HG03342 (cell line): ENCODE results near the gene LHX3.
"Not testable (repeated sequence)": the region's sequence is repeated elsewhere in the genome, so short reads cannot be mapped to it uniquely, and the experiment has no call there.

Experiments used
- ATAC-seq: cut with Tn5 transposase; IDR thresholded peaks from one replicate; pipeline ENCODE4 v1.9.1; 2021; ENCODE audit warnings: mild to moderate bottlenecking, moderate library complexity; ENCODE audit not compliant: unreplicated experiment

LHX3 gene

GRCh38 chr9:136157477-136158265, 47.3 kb downstream of the LHX3 start:
- ATAC-seq = no peak

GRCh38 chr9:136156209-136157120, 48.5 kb downstream of the LHX3 start:
- ATAC-seq = no peak

GRCh38 chr9:136155576-136155975, 49.4 kb downstream of the LHX3 start:
- no peak for ATAC-seq

- ATAC-seq = no peak
These were observed 50.0 kb downstream of the LHX3 start for GRCh38 chr9:136154943-136155342.

- ATAC-seq = no peak
These were observed 51.4 kb downstream of the LHX3 start for GRCh38 chr9:136153381-136154065.

GRCh38 chr9:136152931-136153330, 52.0 kb downstream of the LHX3 start:
- ATAC-seq = no peak

- ATAC-seq = no peak
These were observed 52.4 kb downstream of the LHX3 start for GRCh38 chr9:136152543-136152866.

GRCh38 chr9:136151848-136152542, 52.9 kb downstream of the LHX3 start:
- ATAC-seq = no peak

GRCh38 chr9:136151214-136151804, 53.6 kb downstream of the LHX3 start:
- no peak for ATAC-seq

- not testable (repeated sequence) for ATAC-seq
These were observed 54.2 kb downstream of the LHX3 start for GRCh38 chr9:136150664-136151213.

- ATAC-seq = no peak
These were observed 55.1 kb downstream of the LHX3 start for GRCh38 chr9:136149853-136150252.

- no peak for ATAC-seq
These were observed 55.6 kb downstream of the LHX3 start for GRCh38 chr9:136149337-136149736.

- ATAC-seq = no peak
These were observed 56.2 kb downstream of the LHX3 start for GRCh38 chr9:136148766-136149165.

- no peak for ATAC-seq
These were observed 56.8 kb downstream of the LHX3 start for GRCh38 chr9:136147890-136148714.

- no peak for ATAC-seq
These were observed 57.7 kb downstream of the LHX3 start for GRCh38 chr9:136147038-136147889.
